GM12864 (cell line): ENCODE measurements around the gene CCL24.
"Not testable (repeated sequence)": the region's sequence is repeated elsewhere in the genome, so short reads cannot be mapped to it uniquely, and the experiment has no call there.

Source experiments
- DNase-seq: peaks from one replicate; pipeline ENCODE4 v3.0.0-alpha.2; 2011; ENCODE audit warnings: low read depth
- H3K4me3 ChIP-seq: 2 replicates; pipeline ENCODE4 v1.5.1; 2011; ENCODE audit warnings: mild to moderate bottlenecking, low read depth, low read length, control low read depth
- CTCF ChIP-seq: IDR thresholded peaks from 2 replicates; pipeline ENCODE4 v1.5.1; 2011; ENCODE audit warnings: low read depth, mild to moderate bottlenecking, moderate library complexity, low read length, control low read depth, inconsistent platforms; ENCODE audit errors: missing control alignments

CCL24 gene

GRCh38 chr7:75776295-75776971 is 37.2 kb downstream of the CCL24 start:
- DNase-seq, result peak; percentile 47
- H3K4me3 ChIP-seq, result no peak overlapping the region
- TF ChIP-seq CTCF, result no peak

- not testable (repeated sequence) for H3K4me3 ChIP-seq, DNase-seq
These were observed 39.6 kb downstream of the CCL24 start for GRCh38 chr7:75773958-75774357.

GRCh38 chr7:75772081-75773077 is 41.2 kb downstream of the CCL24 start, which contains the start of gene CCL26:
TSS of gene CCL26 (minus strand) at chr7:75772211. CDS start at chr7:75772176, 35 bp downstream.
- no peak for TF ChIP-seq CTCF
- no peak for DNase-seq
- no peak within 1 kb of the TSS for H3K4me3 ChIP-seq

- no peak for DNase-seq
- no peak for TF ChIP-seq CTCF
- H3K4me3 ChIP-seq, result no peak overlapping the region
These were observed 42.4 kb downstream of the CCL24 start for GRCh38 chr7:75771224-75771623.

GRCh38 chr7:75762350-75762917 is 51.2 kb downstream of the CCL24 start:
- no peak overlapping the region for H3K4me3 ChIP-seq
- DNase-seq, result no peak
- TF ChIP-seq CTCF, result peak; percentile 79

GRCh38 chr7:75761801-75762200 is 51.8 kb downstream of the CCL24 start:
- DNase-seq, H3K4me3 ChIP-seq: not testable (repeated sequence)
